ENCODE data around the gene ADAMTS10.
"Not testable (repeated sequence)": the region's sequence is repeated elsewhere in the genome, so short reads cannot be mapped to it uniquely, and the experiment has no call there.

ADAMTS10 gene

GRCh38 chr19:8557642-8558238 is 52.8 kb downstream of the ADAMTS10 start:
- no peak for DNase-seq

GRCh38 chr19:8553729-8554128 is 56.8 kb downstream of the ADAMTS10 start:
- DNase-seq: not testable (repeated sequence)

- no peak for DNase-seq
Observed at GRCh38 chr19:8552810-8553209, 57.7 kb downstream of the ADAMTS10 start.

GRCh38 chr19:8550070-8550469 is 60.4 kb downstream of the ADAMTS10 start:
- no peak for DNase-seq

- no peak for DNase-seq
Observed at GRCh38 chr19:8545743-8546142, 64.8 kb downstream of the ADAMTS10 start.

- DNase-seq: no peak
Observed at GRCh38 chr19:8544168-8544567, 66.3 kb downstream of the ADAMTS10 start.

- DNase-seq: no peak
Observed at GRCh38 chr19:8539621-8540149, 70.8 kb downstream of the ADAMTS10 start.

GRCh38 chr19:8537099-8537498 is 73.4 kb downstream of the ADAMTS10 start:
- no peak for DNase-seq

GRCh38 chr19:8536282-8536681 is 74.2 kb downstream of the ADAMTS10 start:
- DNase-seq: no peak

GRCh38 chr19:8532225-8532624 is 78.3 kb downstream of the ADAMTS10 start:
- DNase-seq: no peak

GRCh38 chr19:8531470-8531869 is 79.0 kb downstream of the ADAMTS10 start:
- no peak for DNase-seq
